Renal pelvis (tissue), 4 donors: ENCODE data around the gene CNFN. TPM values are rescaled to one million over a fixed set of nuclear protein-coding genes. Genes with fewer than 3 reads are reported as not detected.

Experiments used
- DNase-seq: peaks from one replicate; pipeline ENCODE4 v3.0.0-alpha.2; 2013
- polyA plus RNA-seq, 3 donors: library from polyadenylated mRNA; unstranded; fragments of 120-200 nt; gene quantifications; one replicate each; pipeline ENCODE4 v1.2.1, GENCODE V29; 2013; ENCODE audit not compliant: insufficient read length in 3 of 3

The CNFN gene
- polyA plus RNA-seq, 3 donors, result 0.59 to 2.1 (median 2.0) TPM

GRCh38 chr19:42375415-42376176 is 14.5 kb downstream of the CNFN start:
- no peak for DNase-seq

DNA sequence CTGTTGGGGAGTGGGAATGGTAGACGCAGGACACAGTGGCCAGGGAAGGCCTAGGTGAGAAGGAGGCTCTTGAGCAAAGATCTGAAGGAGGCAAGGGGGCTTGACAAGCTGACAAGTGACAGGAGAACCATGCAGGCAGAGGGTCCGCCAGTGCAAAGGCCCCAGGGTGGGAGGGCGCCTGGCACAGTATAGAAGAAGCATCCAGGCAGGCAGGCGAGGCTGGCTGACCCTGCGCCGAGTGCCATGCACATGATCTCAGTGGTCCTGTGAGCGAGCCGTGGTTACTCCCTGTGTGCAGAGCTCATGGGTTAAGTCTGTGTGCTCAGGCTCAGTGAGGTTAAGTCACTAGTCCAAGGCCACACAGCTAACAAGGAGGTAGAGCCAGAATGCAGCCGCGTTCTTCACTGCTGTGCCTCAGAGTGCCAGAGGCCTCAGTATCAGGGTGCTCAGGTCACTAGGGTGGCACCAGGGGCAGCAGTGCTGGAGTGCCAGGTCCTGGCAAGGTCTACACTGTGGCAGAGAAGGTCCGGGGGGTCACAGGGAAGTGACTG is 15.2 kb downstream of the CNFN start:
- no peak for DNase-seq

GRCh38 chr19:42370626-42371175 is 19.4 kb downstream of the CNFN start:
- DNase-seq, result peak; percentile 27

- DNase-seq, result no peak
Measured at GRCh38 chr19:42370068-42370520, 20.0 kb downstream of the CNFN start.

DNA sequence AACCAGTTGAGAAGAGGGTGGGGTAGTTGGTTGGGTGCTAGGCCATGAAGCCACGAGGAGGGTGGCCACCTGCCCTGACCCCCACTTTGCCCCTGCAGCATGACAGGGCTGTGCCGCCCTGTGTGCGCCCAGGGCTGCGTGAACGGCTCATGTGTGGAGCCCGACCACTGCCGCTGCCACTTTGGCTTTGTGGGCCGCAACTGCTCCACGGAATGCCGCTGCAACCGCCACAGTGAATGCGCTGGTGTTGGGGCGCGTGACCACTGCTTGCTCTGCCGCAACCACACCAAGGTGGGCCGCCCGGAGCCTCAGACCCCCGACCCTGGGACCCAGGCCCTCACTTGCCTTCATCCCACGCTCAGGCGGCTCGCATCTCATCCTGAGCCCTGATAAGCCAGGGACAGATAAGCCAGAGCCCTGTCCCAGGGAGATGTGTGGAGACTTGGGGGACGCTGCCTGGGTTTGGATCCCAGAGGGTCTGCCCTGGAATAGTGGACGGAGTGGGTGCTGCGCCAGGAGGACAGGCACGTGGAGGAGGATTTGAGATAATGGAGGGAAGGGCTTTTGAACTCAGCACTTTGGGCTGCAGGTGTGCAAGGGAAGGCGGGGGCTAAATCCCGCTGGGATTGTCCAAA is 20.5 kb downstream of the CNFN start:
- DNase-seq, result no peak

- DNase-seq, result no peak
Measured at GRCh38 chr19:42368765-42369164, 21.3 kb downstream of the CNFN start.

- no peak for DNase-seq
Measured at GRCh38 chr19:42368360-42368759, 21.7 kb downstream of the CNFN start.

GRCh38 chr19:42367929-42368328 is 22.2 kb downstream of the CNFN start:
- no peak for DNase-seq

- no peak for DNase-seq
Measured at GRCh38 chr19:42366673-42367072, 23.4 kb downstream of the CNFN start.

GRCh38 chr19:42363614-42364346 is 26.3 kb downstream of the CNFN start:
- DNase-seq, result no peak

DNA sequence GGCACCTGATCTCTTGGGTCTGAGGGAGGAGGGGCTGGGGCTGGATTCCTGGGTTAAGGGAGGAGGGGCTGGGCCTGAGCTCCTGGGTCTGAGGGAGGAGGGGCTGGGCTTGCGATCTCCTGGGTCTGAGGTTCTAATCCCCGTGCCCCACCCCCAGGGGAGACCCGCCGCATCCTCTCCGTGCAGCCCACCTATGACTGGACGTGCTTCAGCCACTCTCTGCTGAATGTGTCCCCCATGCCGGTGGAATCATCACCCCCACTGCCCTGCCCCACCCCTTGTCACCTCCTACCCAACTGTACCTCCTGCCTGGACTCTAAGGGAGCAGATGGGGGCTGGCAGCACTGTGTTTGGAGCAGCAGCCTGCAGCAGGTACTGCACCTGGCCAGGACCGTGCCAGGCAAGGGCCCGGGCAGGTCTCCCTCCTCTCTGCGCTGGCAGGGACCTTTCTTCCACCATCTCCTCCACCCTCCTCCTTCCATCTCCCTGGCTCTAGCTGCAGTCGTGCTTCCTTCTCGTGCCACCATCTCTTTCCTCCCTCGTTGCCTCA is 27.1 kb downstream of the CNFN start:
- DNase-seq, result no peak

GRCh38 chr19:42362342-42362741 is 27.8 kb downstream of the CNFN start:
- DNase-seq, result no peak

DNA sequence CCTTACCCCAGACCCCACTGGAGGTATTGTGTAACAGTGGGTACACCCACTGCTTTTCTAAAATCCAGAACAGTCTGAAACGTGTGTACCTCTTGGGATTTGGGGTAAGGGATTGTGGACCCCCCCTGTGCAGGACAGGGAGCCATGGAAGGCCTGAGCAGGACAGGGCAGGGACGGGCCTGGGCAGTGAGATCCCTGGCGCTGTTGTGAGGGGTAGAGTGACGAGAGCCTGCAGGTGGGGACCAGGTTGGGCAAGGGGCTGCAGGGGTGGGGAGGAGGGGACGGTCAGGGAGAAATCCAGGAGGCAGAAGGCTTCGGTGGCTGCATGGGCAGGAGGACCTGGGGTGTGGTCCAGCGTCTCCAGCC is 28.6 kb downstream of the CNFN start:
- no peak for DNase-seq

- DNase-seq, result no peak
Measured at GRCh38 chr19:42360787-42361544, 29.1 kb downstream of the CNFN start.

DNA sequence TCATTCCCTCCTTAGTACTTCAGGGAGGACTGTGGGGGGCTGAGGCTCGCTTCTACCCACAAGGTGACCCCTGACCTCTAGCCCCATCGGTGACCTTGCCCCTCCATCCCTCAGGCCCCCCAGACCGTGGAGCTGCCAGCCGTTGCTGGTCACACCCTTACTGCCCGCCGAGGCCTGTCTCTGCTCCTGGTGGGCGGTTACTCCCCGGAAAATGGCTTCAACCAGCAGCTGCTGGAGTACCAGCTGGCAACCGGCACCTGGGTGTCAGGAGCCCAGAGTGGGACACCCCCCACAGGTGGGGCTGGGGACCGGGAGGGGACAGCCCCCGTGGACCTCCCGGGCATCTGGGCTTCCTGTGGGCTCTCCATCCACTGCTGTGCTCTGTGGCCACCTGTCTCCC is 32.8 kb downstream of the CNFN start:
- no peak for DNase-seq

GRCh38 chr19:42356686-42357085 is 33.4 kb downstream of the CNFN start:
- no peak for DNase-seq

DNA sequence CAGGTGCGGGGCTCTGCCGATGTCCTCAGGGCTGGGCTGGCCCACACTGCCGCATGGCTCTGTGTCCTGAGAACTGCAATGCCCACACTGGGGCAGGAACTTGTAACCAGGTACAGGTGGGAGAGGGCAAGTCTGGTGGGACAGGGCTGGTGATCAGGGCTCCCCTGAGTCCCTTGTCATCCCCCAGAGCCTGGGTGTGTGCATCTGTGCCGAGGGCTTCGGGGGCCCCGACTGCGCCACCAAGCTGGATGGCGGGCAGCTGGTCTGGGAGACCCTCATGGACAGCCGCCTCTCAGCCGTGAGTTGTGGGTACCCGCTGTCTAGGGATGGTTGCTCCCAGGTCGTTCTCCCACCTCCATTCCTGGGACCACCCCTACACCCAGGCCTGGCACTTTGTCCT is 34.2 kb downstream of the CNFN start:
- no peak for DNase-seq

- DNase-seq, result no peak
Measured at GRCh38 chr19:42353341-42354015, 36.6 kb downstream of the CNFN start.

GRCh38 chr19:42352301-42353259 is 37.5 kb downstream of the CNFN start:
- DNase-seq, result peak; percentile 51
